DOHH2 (cell line): ENCODE results near the gene ZNF668.

Experiments used
- CTCF ChIP-seq: fragments of 200-600 bp; sonication (generic); IDR thresholded peaks from one replicate; pipeline ENCODE4 v1.5.1; 2014; ENCODE audit warnings: antibody characterized with exemption, mild to moderate bottlenecking, low read depth, low read length; ENCODE audit not compliant: poor library complexity, severe bottlenecking
- EZH2phosphoT487 ChIP-seq: fragments of 200-600 bp; sonication (generic); IDR thresholded peaks from 2 replicates; pipeline ENCODE4 v1.6.1; 2017; ENCODE audit warnings: borderline replicate concordance, mild to moderate bottlenecking, antibody characterized with exemption, low read length, moderate library complexity, mixed read lengths

DNA sequence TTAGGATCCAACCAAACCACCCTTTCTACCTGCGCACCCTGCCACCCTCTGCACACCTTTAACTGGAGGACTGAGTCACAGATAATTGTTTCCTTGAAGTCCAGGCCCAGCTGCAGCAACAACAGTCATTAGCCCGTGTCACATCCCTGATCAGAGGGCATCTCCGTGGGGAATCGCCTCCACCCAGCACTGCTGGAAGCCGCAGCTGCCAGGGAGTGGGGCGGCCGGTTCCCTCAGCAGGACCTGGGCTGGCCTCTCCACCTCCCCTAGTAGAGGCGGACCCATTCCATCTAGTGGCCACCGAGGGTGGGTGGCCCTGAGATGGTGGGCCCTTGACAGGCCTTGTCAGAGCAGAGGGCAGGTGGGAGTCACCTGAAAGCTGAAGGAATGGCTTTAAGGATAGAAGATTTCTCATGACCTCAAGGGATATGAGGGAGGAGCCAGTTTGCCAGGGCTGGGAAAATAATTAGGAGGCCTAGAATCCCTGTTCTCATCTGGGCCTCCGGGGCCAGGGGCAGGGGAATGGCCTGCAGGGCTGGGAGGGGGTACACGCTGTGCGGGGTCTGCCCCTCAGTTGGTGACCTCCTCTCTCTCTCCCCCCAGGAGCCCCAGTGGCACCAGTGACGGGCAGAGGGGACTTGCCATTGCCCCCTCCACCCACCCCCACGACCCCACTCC lies 8.5 kb upstream of the ZNF668 start:
- TF ChIP-seq CTCF, result no peak
- TF ChIP-seq EZH2phosphoT487, result no peak
